ENCODE measurements around the gene GINS2. TPM values are rescaled to one million over a fixed set of nuclear protein-coding genes. Genes with fewer than 3 reads are reported as not detected.

Gene GINS2
- polyA plus RNA-seq, 1 of the 3 experiments (the other 2 are of a cell fraction), result 9.0 TPM

DNA sequence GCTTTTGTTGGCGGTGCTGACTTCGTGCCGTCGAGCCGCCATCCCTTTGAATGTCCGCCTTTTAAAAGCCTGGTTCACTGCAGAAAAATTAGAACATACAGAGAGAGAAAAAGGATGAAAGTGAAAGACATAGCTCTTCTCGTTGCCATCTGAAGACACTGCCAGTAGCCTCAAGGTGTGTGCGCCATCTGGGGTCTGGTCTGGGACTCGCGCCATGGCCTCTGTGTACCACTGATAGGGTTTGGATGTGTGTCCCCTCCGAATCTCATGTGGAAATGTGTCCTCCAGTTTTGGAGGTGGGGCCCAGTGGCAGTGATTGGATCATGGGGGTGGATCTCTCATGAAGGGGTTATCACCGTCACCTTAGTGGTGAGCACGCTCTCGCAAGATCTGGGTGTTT lies 60.1 kb downstream of the GINS2 start:
- CTCF ChIA-PET, result interaction anchor here (0.8 to 10.3 kb wide), 7 partner anchors 8 to 208 kb away, joined by 3 to 106 read pairs (median 3); partner anchors contain the start of gene GSE1
- peaks cover 72% of the 10 kb centered on the region for H3K79me2 ChIP-seq (ENCODE audit: insufficient read depth)

More for the DNA sequence above, 60.1 kb downstream of the GINS2 start:
- Histone ChIP-seq H3K27ac (ENCODE audit: low read depth in 2 of 2, low read length in 1 of 2) (no peak overlapping the region), H3K9me3 (no peaks in the 10 kb centered on the region), H3K9ac (no peak overlapping the region), H3K27me3 (ENCODE audit: insufficient read depth) (no peaks in the 10 kb centered on the region), H3F3A (replicated peaks; ENCODE audit: insufficient read depth) (no peaks in the 10 kb centered on the region), H3K9me2 (no peaks in the 10 kb centered on the region), H3K4me3 (ENCODE audit: low read depth in 2 of 2, low read length in 1 of 2) (no peak overlapping the region), H2AFZ (ENCODE audit: low read depth) (no peak overlapping the region), H3K36me3 (replicated peaks in 1 of 2; ENCODE audit: control insufficient read depth in 1 of 2, insufficient read depth in 2 of 2, low read length in 1 of 2) (peaks cover 0 to 12% of the 10 kb centered on the region in 2 experiments), H3K4me2 (no peak overlapping the region), H4K20me1 (ENCODE audit: insufficient read depth) (peaks cover 99% of the 10 kb centered on the region), H3K4me1 (ENCODE audit: control insufficient read depth in 1 of 2, insufficient read depth in 2 of 2, low read depth in 1 of 2, low read length in 1 of 2) (peaks cover 6 to 83% of the 10 kb centered on the region in 2 experiments; a peak in 3 of 4 replicates)
- POLR2A ChIA-PET, result interaction anchor here (0.8 kb wide), 1 partner anchor 45 kb away, joined by 3 read pairs; no protein-coding TSS in a partner anchor
- TF ChIP-seq USF2 (IDR thresholded peaks at IDR 0.05; ENCODE audit: borderline replicate concordance, low read depth, low read length), result no peak
- TF ChIP-seq GATA2 (CRISPR knock-in tag; IDR thresholded peaks at IDR 0.05), result no peak
- TF ChIP-seq RCOR1 (IDR thresholded peaks at IDR 0.05; ENCODE audit: low read length), result no peak
- no peak for TF ChIP-seq TEAD4 (IDR thresholded peaks at IDR 0.05; ENCODE audit: borderline replicate concordance, insufficient read depth)
- no peak for TF ChIP-seq RAD21 (IDR thresholded peaks at IDR 0.05; ENCODE audit: low read length)
- TF ChIP-seq, protein P1, sequence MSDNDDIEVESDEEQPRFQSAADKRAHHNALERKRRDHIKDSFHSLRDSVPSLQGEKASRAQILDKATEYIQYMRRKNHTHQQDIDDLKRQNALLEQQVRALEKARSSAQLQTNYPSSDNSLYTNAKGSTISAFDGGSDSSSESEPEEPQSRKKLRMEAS (IDR thresholded peaks at IDR 0.05; ENCODE audit: low read depth), result no peak
- no peak for TF ChIP-seq SIN3A (IDR thresholded peaks at IDR 0.05; ENCODE audit: borderline replicate concordance, low read depth, low read length)
- TF ChIP-seq, protein P2, sequence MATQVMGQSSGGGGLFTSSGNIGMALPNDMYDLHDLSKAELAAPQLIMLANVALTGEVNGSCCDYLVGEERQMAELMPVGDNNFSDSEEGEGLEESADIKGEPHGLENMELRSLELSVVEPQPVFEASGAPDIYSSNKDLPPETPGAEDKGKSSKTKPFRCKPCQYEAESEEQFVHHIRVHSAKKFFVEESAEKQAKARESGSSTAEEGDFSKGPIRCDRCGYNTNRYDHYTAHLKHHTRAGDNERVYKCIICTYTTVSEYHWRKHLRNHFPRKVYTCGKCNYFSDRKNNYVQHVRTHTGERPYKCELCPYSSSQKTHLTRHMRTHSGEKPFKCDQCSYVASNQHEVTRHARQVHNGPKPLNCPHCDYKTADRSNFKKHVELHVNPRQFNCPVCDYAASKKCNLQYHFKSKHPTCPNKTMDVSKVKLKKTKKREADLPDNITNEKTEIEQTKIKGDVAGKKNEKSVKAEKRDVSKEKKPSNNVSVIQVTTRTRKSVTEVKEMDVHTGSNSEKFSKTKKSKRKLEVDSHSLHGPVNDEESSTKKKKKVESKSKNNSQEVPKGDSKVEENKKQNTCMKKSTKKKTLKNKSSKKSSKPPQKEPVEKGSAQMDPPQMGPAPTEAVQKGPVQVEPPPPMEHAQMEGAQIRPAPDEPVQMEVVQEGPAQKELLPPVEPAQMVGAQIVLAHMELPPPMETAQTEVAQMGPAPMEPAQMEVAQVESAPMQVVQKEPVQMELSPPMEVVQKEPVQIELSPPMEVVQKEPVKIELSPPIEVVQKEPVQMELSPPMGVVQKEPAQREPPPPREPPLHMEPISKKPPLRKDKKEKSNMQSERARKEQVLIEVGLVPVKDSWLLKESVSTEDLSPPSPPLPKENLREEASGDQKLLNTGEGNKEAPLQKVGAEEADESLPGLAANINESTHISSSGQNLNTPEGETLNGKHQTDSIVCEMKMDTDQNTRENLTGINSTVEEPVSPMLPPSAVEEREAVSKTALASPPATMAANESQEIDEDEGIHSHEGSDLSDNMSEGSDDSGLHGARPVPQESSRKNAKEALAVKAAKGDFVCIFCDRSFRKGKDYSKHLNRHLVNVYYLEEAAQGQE (IDR thresholded peaks at IDR 0.05; ENCODE audit: low read depth, low read length), result no peak
- no peak for TF ChIP-seq PBX3 (IDR thresholded peaks at IDR 0.05)
- TF ChIP-seq EZH2phosphoT487 (IDR thresholded peaks at IDR 0.05; ENCODE audit: borderline replicate concordance, low read depth), result no peak
- no peak for TF ChIP-seq CHD2 (IDR thresholded peaks at IDR 0.05; ENCODE audit: low read length, partially characterized antibody)
- TF ChIP-seq ELF1 (IDR thresholded peaks at IDR 0.05), result no peak
- no peak for TF ChIP-seq USF1 (IDR thresholded peaks at IDR 0.05; ENCODE audit: borderline replicate concordance, low read depth)
- no peak for TF ChIP-seq MEF2A (IDR thresholded peaks at IDR 0.05; ENCODE audit: borderline replicate concordance, low read depth)
- no peak for DNase-seq
- WGBS (ENCODE audit: low lambda C conversion rate), result 97% methylated on average over 14 of the region's 14 CpGs
